ENCODE results near the gene TBL1X. TPM values are rescaled to one million over a fixed set of nuclear protein-coding genes. Genes with fewer than 3 reads are reported as not detected.

Gene TBL1X
- total and polyA plus RNA-seq, 2 of the 4 experiments (the other 2 are of a cell fraction) = 16.2 to 20.8 TPM

DNA sequence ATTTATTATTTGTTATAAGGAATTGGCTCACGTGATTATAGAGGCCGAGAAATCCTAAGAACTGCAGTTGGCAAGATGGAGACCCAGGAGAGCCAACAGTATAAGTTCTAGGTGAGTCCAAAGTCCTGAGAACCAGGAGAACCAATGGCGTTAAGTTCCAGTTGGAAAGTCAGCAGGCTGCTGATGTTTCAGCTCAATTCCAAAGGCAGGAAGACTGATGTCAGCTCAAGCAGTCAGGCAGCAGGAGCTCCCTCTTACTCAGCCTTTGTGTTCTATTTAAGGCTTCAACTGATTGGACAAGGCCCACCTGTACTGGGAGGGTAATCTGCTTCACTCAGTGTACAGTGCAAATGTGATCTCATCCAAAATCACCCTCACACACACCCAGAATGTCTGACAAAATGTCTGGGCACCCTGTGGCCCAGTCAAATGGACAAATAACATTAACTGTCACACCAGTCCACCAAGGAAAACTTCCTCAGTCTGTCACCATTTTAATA, 30.8 kb upstream of the TBL1X start:
- in situ Hi-C loops (cut with MboI; ENCODE audit: low sequenced_read_pairs) (no loop called here), dilution Hi-C loops (cut with HindIII; ENCODE audit: low sequenced_read_pairs, unreplicated experiment) (no loop called here), intact Hi-C loops (cut with micrococcal nuclease) (no loop called here)
- Histone ChIP-seq H3K23ac (ENCODE audit: low read depth, low read length) (no peak overlapping the region), H3K9ac (ENCODE audit: low read depth, low read length) (no peak overlapping the region), H4K20me1 (ENCODE audit: insufficient read depth, low read length) (no peaks in the 10 kb centered on the region), H2AK9ac (replicated peaks; ENCODE audit: low read depth, low read length, poor library complexity) (no peak overlapping the region), H3K36me3 (ENCODE audit: control insufficient read depth, insufficient read depth, low read length) (no peaks in the 10 kb centered on the region), H2BK20ac (ENCODE audit: low read depth, low read length) (no peak overlapping the region), H3K27ac (ENCODE audit: insufficient read depth, low read length) (no peak overlapping the region), H3K4me1 (ENCODE audit: control insufficient read depth, insufficient read depth, low read length) (no peaks in the 10 kb centered on the region; the same call in 1 of the 2 replicates), H3K4me2 (ENCODE audit: low read depth, low read length) (no peak overlapping the region), H2AFZ (replicated peaks; ENCODE audit: low read length, poor library complexity) (no peak overlapping the region), H3K56ac (ENCODE audit: extremely low read depth, insufficient read depth, low read length) (no peak overlapping the region), H2AK5ac (ENCODE audit: low read depth, low read length) (no peak overlapping the region), H2BK15ac (ENCODE audit: low read depth, low read length) (no peak overlapping the region), H4K8ac (ENCODE audit: low read depth in 2 of 2, low read length in 2 of 2) (no peak overlapping the region), H3K79me1 (ENCODE audit: low read depth in 1 of 2, low read length in 2 of 2) (no peaks in the 10 kb centered on the region), H4K91ac (ENCODE audit: insufficient read depth, low read depth, low read length) (no peak overlapping the region), H3K9me1 (ENCODE audit: insufficient read depth, low read length) (no peaks in the 10 kb centered on the region), H3K18ac (ENCODE audit: low read depth, low read length) (no peak overlapping the region), H3K9me3 (ENCODE audit: control insufficient read depth, insufficient read depth, low read length) (no peaks in the 10 kb centered on the region; the same call in 1 of the 2 replicates), H2BK120ac (ENCODE audit: low read depth, low read length) (no peak overlapping the region), H3K4me3 (ENCODE audit: insufficient read depth, low read depth, low read length) (no peak overlapping the region), H2BK5ac (ENCODE audit: low read depth, low read length, poor library complexity, severe bottlenecking) (no peak overlapping the region), H3K27me3 (ENCODE audit: control insufficient read depth, insufficient read depth, low read length) (no peaks in the 10 kb centered on the region), H4K5ac (ENCODE audit: low read depth, low read length) (no peak overlapping the region), H3K14ac (replicated peaks; ENCODE audit: low read depth, low read length) (no peak overlapping the region), H3K4ac (ENCODE audit: low read depth, low read length) (no peak overlapping the region)
- 60% methylated on average over 2 of the region's 3 CpGs; no CpG with 5 or more reads in 1 of the 2 experiments for WGBS, 2 experiments (ENCODE audit: extremely low coverage in 2 of 2, insufficient read length in 1 of 2)
- DNase-seq = no peak
- BruUV-seq (replicated peaks) = no TSS peak
- ChIA-PET POLR2A (ENCODE audit: unreplicated experiment) (no interaction called here), CTCF (no interaction called here)
- TF ChIP-seq RFX5 (IDR thresholded peaks at IDR 0.05; ENCODE audit: low read depth, low read length) (no peak), MAFK (IDR thresholded peaks at IDR 0.05; ENCODE audit: low read depth, low read length) (no peak), BHLHE40 (IDR thresholded peaks at IDR 0.05; ENCODE audit: low read depth, low read length) (no peak), CHD1 (IDR thresholded peaks at IDR 0.05; ENCODE audit: low read depth, low read length) (no peak), FOS (IDR thresholded peaks at IDR 0.05; ENCODE audit: low read depth, low read length) (no peak), MXI1 (IDR thresholded peaks at IDR 0.05; ENCODE audit: borderline replicate concordance, low read depth, low read length) (no peak), MAZ (IDR thresholded peaks at IDR 0.05; ENCODE audit: borderline replicate concordance, low read depth, low read length) (no peak)
- TF ChIP-seq, protein P1, sequence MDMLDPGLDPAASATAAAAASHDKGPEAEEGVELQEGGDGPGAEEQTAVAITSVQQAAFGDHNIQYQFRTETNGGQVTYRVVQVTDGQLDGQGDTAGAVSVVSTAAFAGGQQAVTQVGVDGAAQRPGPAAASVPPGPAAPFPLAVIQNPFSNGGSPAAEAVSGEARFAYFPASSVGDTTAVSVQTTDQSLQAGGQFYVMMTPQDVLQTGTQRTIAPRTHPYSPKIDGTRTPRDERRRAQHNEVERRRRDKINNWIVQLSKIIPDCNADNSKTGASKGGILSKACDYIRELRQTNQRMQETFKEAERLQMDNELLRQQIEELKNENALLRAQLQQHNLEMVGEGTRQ (IDR thresholded peaks at IDR 0.05; ENCODE audit: low read depth, low read length) = no peak
- TF ChIP-seq, protein P2, sequence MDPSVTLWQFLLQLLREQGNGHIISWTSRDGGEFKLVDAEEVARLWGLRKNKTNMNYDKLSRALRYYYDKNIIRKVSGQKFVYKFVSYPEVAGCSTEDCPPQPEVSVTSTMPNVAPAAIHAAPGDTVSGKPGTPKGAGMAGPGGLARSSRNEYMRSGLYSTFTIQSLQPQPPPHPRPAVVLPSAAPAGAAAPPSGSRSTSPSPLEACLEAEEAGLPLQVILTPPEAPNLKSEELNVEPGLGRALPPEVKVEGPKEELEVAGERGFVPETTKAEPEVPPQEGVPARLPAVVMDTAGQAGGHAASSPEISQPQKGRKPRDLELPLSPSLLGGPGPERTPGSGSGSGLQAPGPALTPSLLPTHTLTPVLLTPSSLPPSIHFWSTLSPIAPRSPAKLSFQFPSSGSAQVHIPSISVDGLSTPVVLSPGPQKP (IDR thresholded peaks at IDR 0.05; ENCODE audit: borderline replicate concordance, low read depth, low read length) = no peak
- TF ChIP-seq, protein P3, sequence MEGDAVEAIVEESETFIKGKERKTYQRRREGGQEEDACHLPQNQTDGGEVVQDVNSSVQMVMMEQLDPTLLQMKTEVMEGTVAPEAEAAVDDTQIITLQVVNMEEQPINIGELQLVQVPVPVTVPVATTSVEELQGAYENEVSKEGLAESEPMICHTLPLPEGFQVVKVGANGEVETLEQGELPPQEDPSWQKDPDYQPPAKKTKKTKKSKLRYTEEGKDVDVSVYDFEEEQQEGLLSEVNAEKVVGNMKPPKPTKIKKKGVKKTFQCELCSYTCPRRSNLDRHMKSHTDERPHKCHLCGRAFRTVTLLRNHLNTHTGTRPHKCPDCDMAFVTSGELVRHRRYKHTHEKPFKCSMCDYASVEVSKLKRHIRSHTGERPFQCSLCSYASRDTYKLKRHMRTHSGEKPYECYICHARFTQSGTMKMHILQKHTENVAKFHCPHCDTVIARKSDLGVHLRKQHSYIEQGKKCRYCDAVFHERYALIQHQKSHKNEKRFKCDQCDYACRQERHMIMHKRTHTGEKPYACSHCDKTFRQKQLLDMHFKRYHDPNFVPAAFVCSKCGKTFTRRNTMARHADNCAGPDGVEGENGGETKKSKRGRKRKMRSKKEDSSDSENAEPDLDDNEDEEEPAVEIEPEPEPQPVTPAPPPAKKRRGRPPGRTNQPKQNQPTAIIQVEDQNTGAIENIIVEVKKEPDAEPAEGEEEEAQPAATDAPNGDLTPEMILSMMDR (conservative IDR thresholded peaks at IDR 0.05; ENCODE audit: low read depth, low read length) = no peak
- no peak for ATAC-seq (ENCODE audit: low read depth)

Measured in IMR-90 (cell line).